OCI-LY7 (cell line): ENCODE results near the gene RRBP1.

ENCODE experiments used
- EZH2phosphoT487 ChIP-seq: fragments of 200-600 bp; sonication (generic); IDR thresholded peaks from 2 replicates; pipeline ENCODE4 v1.6.1; 2018; ENCODE audit warnings: low read depth, borderline replicate concordance, mild to moderate bottlenecking, mixed run types, antibody characterized with exemption, low read length, moderate library complexity, mixed read lengths
- TF ChIP-seq, protein P1 (sequence below): fragments of 200-600 bp; sonication (generic); conservative IDR thresholded peaks from 2 replicates; pipeline ENCODE4 v1.5.1; 2014; ENCODE audit warnings: mild to moderate bottlenecking, antibody characterized with exemption, low read length, moderate library complexity, mixed read lengths

DNA sequence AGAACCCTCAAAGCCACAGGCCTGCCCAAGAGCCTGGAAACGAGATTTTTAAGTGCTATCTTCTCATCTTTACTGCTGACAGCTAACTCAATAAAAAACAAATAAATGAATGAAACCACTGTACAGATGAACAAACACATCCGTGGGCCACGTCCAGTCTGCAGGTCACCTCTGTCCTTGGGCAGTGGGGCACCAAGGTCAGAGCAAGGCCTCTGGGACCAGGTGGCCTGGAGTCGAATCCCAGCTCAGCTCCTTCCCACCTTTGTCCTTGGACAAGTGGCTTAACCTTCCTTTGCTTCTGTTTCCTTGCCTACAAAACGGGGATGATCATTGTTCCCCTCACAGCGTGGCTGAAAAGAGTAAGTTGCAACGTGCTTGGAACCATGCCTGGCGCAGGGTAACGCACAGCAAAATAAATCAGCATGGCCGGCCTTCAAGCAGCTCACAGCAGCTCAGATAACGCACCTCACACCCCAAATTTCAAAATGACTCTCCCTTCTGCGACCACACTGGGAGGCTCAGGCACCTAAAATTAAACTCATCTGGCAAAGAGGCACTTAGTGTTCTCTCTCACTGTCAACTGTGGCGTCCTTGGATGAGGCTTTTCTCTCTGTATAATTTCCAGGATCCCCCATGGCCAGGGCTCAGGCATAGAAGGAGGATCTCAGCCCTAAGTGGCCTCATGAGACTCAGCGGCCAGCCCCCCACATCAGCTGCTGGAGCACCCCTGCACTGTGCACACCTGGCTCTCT, 35.7 kb downstream of the RRBP1 start:
- TF ChIP-seq, protein P1, sequence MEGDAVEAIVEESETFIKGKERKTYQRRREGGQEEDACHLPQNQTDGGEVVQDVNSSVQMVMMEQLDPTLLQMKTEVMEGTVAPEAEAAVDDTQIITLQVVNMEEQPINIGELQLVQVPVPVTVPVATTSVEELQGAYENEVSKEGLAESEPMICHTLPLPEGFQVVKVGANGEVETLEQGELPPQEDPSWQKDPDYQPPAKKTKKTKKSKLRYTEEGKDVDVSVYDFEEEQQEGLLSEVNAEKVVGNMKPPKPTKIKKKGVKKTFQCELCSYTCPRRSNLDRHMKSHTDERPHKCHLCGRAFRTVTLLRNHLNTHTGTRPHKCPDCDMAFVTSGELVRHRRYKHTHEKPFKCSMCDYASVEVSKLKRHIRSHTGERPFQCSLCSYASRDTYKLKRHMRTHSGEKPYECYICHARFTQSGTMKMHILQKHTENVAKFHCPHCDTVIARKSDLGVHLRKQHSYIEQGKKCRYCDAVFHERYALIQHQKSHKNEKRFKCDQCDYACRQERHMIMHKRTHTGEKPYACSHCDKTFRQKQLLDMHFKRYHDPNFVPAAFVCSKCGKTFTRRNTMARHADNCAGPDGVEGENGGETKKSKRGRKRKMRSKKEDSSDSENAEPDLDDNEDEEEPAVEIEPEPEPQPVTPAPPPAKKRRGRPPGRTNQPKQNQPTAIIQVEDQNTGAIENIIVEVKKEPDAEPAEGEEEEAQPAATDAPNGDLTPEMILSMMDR: no peak
- TF ChIP-seq EZH2phosphoT487: no peak
